A673 (cell line): ENCODE measurements around the gene WIPF2. TPM values are rescaled to one million over a fixed set of nuclear protein-coding genes. Genes with fewer than 3 reads are reported as not detected.

ENCODE experiments used
- BruUV-seq: library from RNA; stranded (reverse); fragments of 400-500 nt; replicated peaks from 2 replicates; lab custom pipeline; 2021; lab: Mats Ljungman, UMichigan
- CTCF ChIA-PET: fragments of 300-600 bp; sonication (Branson Sonifier 250); formaldehyde crosslinking; loops from one replicate; lab custom pipeline; 2022; ENCODE audit warnings: antibody characterized with exemption; lab: Charles Lee
- POLR2A ChIA-PET: fragments of 300-600 bp; sonication (Branson Sonifier 250); formaldehyde crosslinking; loops from one replicate; lab custom pipeline; 2022; ENCODE audit warnings: antibody characterized with exemption; ENCODE audit not compliant: low non-redundant PET; lab: Charles Lee
- DNase-seq: peaks from one replicate; pipeline ENCODE4 v3.0.0-alpha.2; 2015; ENCODE audit warnings: low spot score
- H3K27ac ChIP-seq: fragments of 200-600 bp; sonication (generic); 2 replicates; pipeline ENCODE4 v1.5.1; 2016; ENCODE audit warnings: mixed run types, low read depth, mild to moderate bottlenecking, mixed read lengths, antibody characterized with exemption, low read length; ENCODE audit not compliant: poor library complexity, severe bottlenecking
- H3K27me3 ChIP-seq: fragments of 200-600 bp; sonication (generic); replicated peaks from 2 replicates; pipeline ENCODE4 v1.6.1; 2017; ENCODE audit warnings: mixed run types, low read depth, mild to moderate bottlenecking, mixed read lengths, antibody characterized with exemption, low read length; ENCODE audit not compliant: insufficient read depth, poor library complexity
- H3K36me3 ChIP-seq: fragments of 200-600 bp; sonication (generic); 2 replicates; pipeline ENCODE4 v1.6.1; 2016; ENCODE audit warnings: mixed run types, mild to moderate bottlenecking, mixed read lengths, antibody characterized with exemption, low read length; ENCODE audit not compliant: insufficient read depth, poor library complexity, severe bottlenecking
- H3K4me1 ChIP-seq: fragments of 200-600 bp; sonication (generic); 2 replicates; pipeline ENCODE4 v1.6.1; 2017; ENCODE audit warnings: mixed run types, mild to moderate bottlenecking, mixed read lengths, antibody characterized with exemption, low read length; ENCODE audit not compliant: insufficient read depth, poor library complexity, severe bottlenecking
- H3K4me3 ChIP-seq: fragments of 200-600 bp; sonication (generic); 2 replicates; pipeline ENCODE4 v1.5.1; 2016; ENCODE audit warnings: low read depth, mixed run types, mild to moderate bottlenecking, mixed read lengths, low read length; ENCODE audit not compliant: poor library complexity, severe bottlenecking
- H3K9me3 ChIP-seq: fragments of 200-600 bp; sonication (generic); 2 replicates; pipeline ENCODE4 v1.6.1; 2016; ENCODE audit warnings: mixed run types, low read depth, mild to moderate bottlenecking, mixed read lengths, antibody characterized with exemption, low read length; ENCODE audit not compliant: poor library complexity, severe bottlenecking
- CTCF ChIP-seq: fragments of 300-800, 200-600 bp; sonication (generic); conservative IDR thresholded peaks from 2 replicates; pipeline ENCODE4 v1.5.1; 2017; ENCODE audit warnings: low read depth, mild to moderate bottlenecking, antibody characterized with exemption, low read length, moderate library complexity, mixed read lengths
- EZH2 ChIP-seq: fragments of 200-600 bp; sonication (generic); IDR thresholded peaks from 2 replicates; pipeline ENCODE4 v1.6.1; 2017; ENCODE audit warnings: borderline replicate concordance, low read depth, mild to moderate bottlenecking, mixed read lengths, antibody characterized with exemption, low read length; ENCODE audit not compliant: poor library complexity, severe bottlenecking
- intact Hi-C: fragments of 100-400 bp; cut with micrococcal nuclease; formaldehyde crosslinking; loops from one replicate; pipeline ENCODE4 v1.10.0; 2022; ENCODE audit not compliant: unreplicated experiment
- total RNA-seq: library from RNA; stranded (reverse); gene quantifications from 2 replicates; pipeline ENCODE4 v1.2.3, GENCODE V29; 2021

Gene WIPF2
- total RNA-seq, 1 experiment from 2014 or later, result 16.3 TPM

- Histone ChIP-seq H3K4me3 (no peak overlapping the region), H3K27me3 (no peaks in the 10 kb centered on the region), H3K4me1 (peaks cover 4% of the 10 kb centered on the region), H3K27ac (no peak overlapping the region), H3K9me3 (no peaks in the 10 kb centered on the region), H3K36me3 (no peaks in the 10 kb centered on the region)
- ChIA-PET POLR2A (interaction anchor here (0.7 kb wide), 1 partner anchor 500 kb away, joined by 11 read pairs; no protein-coding TSS in a partner anchor), CTCF (interaction anchor here (0.6 kb wide), 1 partner anchor 13 kb away, joined by 13 read pairs; no protein-coding TSS in a partner anchor)
- no peak for TF ChIP-seq EZH2
- TF ChIP-seq CTCF, result no peak
- intact Hi-C loops, result no loop called here
- DNase-seq, result no peak
- BruUV-seq, result no TSS peak
Observed at GRCh38 chr17:40329839-40330794, 111.0 kb downstream of the WIPF2 start.

GRCh38 chr17:40330850-40331470 lies 111.9 kb downstream of the WIPF2 start:
- no peak for TF ChIP-seq CTCF
- no peak for TF ChIP-seq EZH2
- Histone ChIP-seq H3K27me3 (no peaks in the 10 kb centered on the region), H3K27ac (no peak overlapping the region), H3K4me3 (no peak overlapping the region), H3K4me1 (peaks cover 4% of the 10 kb centered on the region), H3K9me3 (no peaks in the 10 kb centered on the region), H3K36me3 (no peaks in the 10 kb centered on the region)
- POLR2A ChIA-PET, result no interaction called here
- CTCF ChIA-PET, result interaction anchor here (0.6 kb wide), 1 partner anchor 14 kb away, joined by 13 read pairs; no protein-coding TSS in a partner anchor
- intact Hi-C loops, result no loop called here
- BruUV-seq, result no TSS peak
- DNase-seq, result no peak

- ChIA-PET CTCF (no interaction called here), POLR2A (no interaction called here)
- Histone ChIP-seq H3K4me3 (no peak overlapping the region), H3K9me3 (no peaks in the 10 kb centered on the region), H3K27me3 (no peaks in the 10 kb centered on the region), H3K36me3 (no peaks in the 10 kb centered on the region), H3K4me1 (peaks cover 4% of the 10 kb centered on the region), H3K27ac (no peak overlapping the region)
- no peak for DNase-seq
- intact Hi-C loops, result no loop called here
- TF ChIP-seq EZH2, result no peak
- TF ChIP-seq CTCF, result no peak
- no TSS peak for BruUV-seq
Observed at GRCh38 chr17:40331743-40332641, 112.9 kb downstream of the WIPF2 start.
